AG08396 (cell line): ENCODE measurements around the gene TRPM2.

Source experiments
- DNase-seq: peaks from one replicate; pipeline ENCODE4 v3.0.0; 2012; ENCODE audit warnings: low spot score, mixed read lengths

The TRPM2 gene

GRCh38 chr21:44445145-44445812, 91.9 kb downstream of the TRPM2 start:
- DNase-seq, result no peak

DNA sequence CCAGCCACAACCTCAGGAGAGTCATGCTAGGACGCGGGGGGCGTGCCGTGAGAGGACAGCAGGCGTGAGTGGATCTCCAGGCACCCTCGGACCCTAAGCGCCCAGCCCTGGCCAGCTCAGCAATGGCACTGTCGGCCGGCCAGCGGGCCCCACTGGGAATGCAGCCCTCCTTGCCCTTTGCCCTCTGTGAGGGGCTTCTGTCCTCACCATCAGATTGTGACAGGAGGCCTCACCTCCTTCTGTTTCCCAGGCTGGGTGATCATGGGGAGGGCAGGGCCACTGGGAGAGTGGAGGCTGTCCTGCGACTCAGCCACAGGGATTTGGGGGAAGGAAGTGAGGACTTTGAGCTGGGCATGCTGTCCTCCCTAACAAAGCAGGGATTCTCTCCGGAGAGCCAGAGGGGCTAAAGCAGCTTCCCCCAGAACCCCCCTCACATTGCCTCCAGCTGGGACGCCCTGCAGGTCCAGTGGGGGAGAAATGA, 95.3 kb downstream of the TRPM2 start:
- no peak for DNase-seq

GRCh38 chr21:44449473-44450363, 96.3 kb downstream of the TRPM2 start:
- DNase-seq, result no peak

- no peak for DNase-seq
Observed at GRCh38 chr21:44450402-44450801, 97.0 kb downstream of the TRPM2 start.

DNA sequence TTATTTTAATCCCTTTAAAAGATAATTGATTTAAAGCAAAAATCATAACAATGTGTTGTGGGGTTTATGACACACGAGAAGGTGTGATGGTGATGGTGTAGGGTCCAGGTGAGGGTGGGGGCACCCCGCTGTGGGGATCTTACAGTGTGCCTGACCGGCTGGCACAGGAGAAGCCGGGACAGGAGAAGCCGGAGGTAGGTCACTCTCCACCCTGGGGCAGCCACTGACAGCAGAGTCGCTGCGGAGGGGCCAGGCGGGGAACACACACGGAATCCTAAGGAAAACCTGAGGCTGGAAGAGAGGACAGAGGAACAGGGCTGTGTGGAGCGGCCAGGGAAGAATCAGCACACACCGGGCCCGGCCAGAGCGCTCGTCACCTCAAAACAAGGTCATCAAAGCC, 97.6 kb downstream of the TRPM2 start:
- DNase-seq, result no peak

DNA sequence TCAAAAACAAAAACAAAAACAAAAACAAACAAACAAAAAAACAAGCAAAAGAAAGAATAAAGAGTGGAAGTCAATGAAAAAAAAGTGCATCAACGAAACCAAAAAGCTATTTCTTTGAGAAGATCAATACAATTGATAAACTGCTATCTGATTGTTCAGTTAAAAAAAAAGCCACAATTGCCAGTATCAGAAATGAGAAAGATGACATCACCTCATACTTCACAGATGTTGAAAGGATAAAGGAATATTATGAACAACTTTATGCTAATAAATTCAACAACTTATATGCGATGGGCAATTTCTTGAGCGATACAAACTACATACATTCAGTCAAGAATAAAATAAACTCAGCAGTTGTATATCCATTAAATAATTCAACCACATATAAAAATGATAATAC, 99.7 kb downstream of the TRPM2 start:
- DNase-seq, result no peak

DNA sequence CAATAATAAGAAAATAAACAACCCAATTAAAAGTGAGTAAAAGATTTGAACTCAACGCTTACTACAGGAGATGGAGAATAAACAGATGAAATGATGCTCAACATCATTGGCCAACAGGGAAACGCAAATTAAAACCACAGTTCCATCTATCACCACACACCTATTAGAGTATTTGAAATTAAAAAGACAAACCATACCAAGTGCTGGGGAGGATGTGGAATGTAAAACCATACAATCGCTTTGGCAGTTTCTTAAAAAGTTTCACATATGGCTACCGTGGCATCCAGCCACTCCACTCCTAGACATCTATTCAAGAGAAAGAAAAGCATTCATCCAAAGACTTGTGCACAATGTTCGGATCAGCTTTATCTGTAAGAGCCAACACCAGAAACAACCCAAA, 100.6 kb downstream of the TRPM2 start:
- DNase-seq, result no peak

GRCh38 chr21:44454747-44455523, 101.5 kb downstream of the TRPM2 start, which contains the start of gene LRRC3:
Gene LRRC3 (plus strand): TSS chr21:44455510. CDS start chr21:44456645, 1,135 bp downstream.
- peak; percentile 88 for DNase-seq

DNA sequence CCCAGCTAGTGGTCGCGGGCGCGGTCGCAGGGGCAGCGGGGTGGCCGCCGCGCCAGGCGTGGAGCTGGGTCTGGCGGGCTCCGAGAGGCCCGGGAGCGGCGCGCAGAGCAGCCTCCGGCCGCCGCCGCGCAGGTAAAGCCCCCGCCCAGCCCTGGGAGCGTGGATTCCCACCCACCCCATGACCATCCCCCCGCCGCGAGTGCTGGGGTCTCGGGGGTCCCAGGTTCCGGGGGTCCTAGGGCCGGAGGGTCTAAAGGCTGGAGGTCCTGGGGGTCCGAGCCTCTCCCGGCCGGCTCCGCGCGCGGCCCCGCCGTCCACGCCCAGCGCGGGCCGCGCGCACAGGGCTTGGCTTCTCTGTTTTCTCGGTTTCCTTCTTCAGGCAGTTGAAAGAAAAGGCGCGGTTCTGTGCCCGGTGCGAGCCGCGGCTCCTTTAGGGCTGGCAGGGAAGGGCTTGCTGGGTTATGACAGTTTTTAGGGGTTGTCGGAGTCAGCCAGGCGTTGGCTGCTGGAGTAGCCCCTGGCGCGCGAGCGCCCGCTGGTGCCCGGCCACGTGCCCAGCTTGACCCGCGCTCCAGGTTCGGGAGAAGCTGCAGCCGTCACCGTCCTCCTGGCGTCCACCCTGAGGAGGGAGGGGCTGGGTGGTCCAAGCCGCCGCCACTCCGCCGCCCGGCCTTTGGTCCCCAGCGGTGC, 102.2 kb downstream of the TRPM2 start:
- peak; percentile 50 for DNase-seq

DNA sequence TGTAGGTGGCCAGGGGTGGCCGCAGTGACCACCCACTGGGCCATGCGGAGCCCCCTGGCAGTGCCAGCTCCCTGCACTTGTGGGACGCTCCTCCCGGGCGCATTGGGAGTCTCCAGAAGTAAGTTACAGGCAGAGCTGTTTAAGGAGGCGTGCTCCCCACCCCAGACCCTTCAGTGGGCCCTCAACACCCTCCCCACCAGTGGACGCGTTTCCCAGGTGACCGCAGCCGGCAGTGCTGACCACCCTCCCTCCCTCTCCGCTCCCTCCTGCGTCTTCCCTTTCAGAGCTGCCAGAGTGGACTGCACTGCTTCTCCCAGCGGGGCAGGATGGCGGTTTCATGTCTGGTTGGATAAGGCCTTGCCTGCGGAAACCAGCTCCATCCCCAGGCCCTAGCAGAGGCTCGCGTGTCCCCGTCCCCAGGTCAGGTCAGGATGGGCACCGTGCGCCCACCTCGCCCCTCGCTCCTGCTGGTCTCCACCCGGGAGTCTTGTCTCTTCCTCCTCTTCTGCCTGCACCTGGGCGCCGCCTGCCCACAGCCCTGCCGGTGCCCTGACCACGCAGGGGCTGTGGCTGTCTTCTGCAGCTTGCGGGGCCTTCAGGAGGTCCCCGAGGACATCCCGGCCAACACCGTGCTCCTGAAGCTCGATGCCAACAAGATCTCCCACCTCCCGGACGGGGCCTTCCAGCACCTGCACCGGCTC, 102.9 kb downstream of the TRPM2 start:
- no peak for DNase-seq

GRCh38 chr21:44456915-44457736, 103.7 kb downstream of the TRPM2 start:
- DNase-seq, result no peak

DNA sequence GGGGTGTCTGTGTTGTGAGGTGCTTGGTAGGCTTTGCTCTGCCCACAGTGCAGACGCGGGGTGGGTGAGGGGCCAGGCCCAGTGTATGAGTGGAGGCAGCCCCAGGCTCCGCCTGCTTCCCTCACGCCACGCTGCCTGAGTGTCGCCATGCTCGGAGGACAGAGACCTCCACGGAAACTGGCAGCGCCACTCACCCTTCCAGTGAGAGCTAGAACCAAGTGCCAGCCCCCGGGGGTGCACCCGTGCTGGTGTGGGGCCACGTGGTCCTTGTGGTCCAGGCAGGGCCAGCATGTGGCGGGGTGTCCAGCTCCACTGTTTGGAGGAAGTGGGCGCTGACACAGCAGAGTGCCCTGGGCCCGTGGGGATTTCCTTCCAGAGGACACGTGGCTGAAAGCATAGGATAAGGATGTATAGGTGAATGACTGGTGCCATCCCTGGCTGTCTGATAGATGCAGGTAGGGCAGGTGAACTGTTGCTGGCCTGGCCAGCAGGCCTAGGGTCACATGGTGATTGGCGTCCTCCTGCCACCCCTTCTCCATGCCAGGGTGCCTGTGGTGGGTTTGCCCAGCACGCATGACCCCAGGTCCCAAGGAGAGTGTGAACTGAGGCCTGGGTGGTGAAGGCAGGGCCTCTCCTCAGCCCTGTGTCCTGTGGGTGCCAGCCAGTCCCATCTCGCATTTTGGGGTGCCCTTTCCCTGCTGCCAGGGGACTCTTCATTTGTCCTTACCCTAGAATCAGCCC, 105.7 kb downstream of the TRPM2 start:
- DNase-seq, result no peak

DNA sequence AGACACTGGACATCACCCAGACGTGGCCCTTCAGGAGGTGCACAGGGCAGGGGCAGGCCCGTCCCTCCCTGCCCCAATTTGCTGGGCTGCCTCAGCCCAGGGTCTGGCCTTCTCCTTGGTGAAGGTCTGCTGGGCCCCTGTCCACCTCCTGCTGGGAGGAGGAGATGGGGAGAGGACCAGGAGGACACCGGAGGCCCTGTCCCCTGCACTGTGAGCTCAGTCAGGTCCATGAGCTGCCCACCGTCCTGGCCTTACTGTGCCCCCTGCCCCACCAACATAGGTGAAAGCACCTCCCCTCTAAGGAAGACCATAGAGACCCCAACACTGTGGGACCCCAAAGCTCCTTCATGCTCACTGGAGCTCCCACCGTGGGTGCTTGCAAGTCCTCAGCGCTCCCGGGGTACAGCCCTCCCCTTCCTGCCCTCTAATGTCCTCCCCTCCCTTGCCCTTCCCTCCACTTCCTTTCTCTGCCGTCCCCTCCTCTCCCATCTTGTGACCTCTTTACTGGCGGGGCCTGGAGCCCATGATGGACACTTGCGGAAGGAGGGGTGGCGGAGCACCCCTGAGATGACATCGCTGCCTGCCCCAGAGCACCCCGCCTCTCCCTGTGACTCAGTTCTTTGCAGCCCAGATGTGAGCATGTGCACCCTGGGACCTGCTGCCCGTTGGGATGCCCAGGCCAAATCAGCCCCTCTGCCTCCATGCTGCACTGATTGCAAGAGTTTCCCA, 106.5 kb downstream of the TRPM2 start:
- DNase-seq, result no peak

GRCh38 chr21:44460441-44460755, 107.0 kb downstream of the TRPM2 start:
- DNase-seq, result no peak

DNA sequence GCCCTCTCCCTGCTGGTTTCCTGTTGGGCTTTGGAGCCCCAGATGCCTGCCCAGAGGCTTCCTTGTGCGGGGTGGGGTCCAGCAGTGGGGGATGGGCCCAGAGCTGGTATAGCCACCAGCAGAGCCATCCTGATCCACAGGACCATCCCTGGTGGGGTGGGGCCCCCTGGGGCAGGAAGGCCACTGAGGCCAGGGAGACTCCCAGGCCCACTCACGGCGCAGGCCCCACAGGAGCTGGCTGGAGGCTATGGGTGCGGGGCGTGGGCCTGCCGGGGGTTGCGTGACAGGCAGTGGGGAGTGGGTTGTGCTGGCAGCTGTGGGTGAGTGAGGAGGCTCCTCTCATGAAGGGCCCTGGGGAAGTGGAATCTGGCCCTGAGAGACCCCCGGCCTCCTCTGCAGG, 107.6 kb downstream of the TRPM2 start:
- no peak for DNase-seq

GRCh38 chr21:44461464-44462001, 108.1 kb downstream of the TRPM2 start:
- DNase-seq, result no peak

GRCh38 chr21:44462086-44462833, 108.8 kb downstream of the TRPM2 start:
- DNase-seq, result no peak

- DNase-seq, result no peak
Observed at GRCh38 chr21:44462834-44463200, 109.4 kb downstream of the TRPM2 start.
